ENCODE results near the gene MAPK12.
A peak's percentile ranks its signal among the peaks of the same experiment; 100 is the strongest.

Gene MAPK12

GRCh38 chr22:50232481-50233151 is 28.9 kb downstream of the MAPK12 start:
- no peak for DNase-seq (ENCODE audit: low read depth)

DNA sequence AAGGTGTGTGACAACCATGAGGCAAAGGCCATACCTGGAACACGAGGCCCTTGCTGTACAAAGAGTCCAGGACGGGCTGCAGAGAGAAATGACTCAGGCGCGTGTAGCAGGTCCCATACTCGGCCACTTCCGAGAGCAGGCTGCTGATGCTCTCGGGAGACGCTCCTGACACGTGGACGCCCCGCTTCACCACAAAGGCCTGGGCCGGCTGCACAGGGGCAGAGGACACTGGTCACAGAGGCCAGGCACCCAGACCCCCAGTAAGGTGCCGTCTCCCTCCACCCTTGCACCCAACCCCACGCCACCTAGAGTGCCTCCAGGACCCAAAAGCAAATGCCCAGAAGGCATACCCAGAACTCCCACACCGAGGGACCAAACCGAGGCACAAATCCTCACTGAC is 32.1 kb downstream of the MAPK12 start:
- no peak for DNase-seq (ENCODE audit: low read depth)

- DNase-seq (ENCODE audit: low read depth): no peak
Observed at GRCh38 chr22:50228366-50228765, 33.1 kb downstream of the MAPK12 start.

- DNase-seq (ENCODE audit: low read depth): no peak
Observed at GRCh38 chr22:50227579-50228215, 33.8 kb downstream of the MAPK12 start.

DNA sequence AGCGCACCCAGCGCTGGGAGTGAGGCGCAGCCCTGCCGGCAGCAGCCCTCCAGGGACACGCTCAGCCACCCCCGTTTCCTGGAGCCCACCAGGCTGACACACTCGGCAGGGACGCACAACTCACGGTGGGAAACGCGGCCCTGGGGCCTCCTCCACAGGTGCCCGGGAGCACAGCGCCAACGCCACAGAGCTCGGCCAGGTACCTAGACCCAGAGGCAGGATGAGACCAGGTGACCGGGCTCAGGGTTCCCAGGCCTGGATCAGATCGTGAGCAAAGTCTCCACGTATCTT is 34.7 kb downstream of the MAPK12 start:
- DNase-seq (ENCODE audit: low read depth): no peak

- no peak for DNase-seq (ENCODE audit: low read depth)
Observed at GRCh38 chr22:50226063-50226874, 35.2 kb downstream of the MAPK12 start.

DNA sequence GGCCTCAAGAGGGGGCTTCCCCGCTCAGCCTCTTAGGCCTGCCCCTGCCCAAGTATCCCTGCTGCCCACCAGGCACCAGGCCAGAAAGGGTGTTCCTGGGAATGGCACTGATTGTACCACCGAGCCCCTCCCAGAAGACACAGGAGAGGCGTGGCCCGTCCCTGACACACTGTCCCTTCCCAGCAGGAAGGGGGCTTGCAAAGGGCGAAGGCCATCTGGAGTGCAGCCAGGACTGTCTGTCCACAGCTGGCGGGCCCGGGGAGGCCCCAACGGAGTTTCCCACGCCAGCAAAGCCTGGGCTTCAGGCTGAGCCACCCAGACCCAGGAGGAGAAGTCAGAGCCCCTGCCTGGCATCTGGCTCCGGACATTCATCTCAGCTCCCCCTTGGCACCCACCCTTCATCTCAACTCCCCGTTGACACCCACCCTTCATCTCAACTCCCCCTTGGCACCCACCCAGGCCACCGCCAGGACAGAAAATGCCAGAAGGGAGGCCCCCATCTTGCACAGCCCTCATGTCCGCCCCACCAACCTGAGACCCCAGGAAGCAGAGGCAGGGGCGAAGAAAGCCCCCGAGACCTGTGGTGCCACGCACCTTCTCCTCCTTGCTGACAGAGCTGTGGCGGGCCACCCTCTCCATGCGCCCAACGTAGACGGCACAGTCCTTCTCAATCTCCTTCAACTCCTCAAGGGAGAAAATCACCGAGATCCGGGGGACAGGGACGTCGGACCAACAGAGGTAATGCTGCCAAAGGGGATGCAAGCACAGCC is 36.1 kb downstream of the MAPK12 start:
- no peak for DNase-seq (ENCODE audit: low read depth)

- no peak for DNase-seq (ENCODE audit: low read depth)
Observed at GRCh38 chr22:50224071-50224470, 37.4 kb downstream of the MAPK12 start.

- no peak for DNase-seq (ENCODE audit: low read depth)
Observed at GRCh38 chr22:50222508-50222907, 39.0 kb downstream of the MAPK12 start.

DNA sequence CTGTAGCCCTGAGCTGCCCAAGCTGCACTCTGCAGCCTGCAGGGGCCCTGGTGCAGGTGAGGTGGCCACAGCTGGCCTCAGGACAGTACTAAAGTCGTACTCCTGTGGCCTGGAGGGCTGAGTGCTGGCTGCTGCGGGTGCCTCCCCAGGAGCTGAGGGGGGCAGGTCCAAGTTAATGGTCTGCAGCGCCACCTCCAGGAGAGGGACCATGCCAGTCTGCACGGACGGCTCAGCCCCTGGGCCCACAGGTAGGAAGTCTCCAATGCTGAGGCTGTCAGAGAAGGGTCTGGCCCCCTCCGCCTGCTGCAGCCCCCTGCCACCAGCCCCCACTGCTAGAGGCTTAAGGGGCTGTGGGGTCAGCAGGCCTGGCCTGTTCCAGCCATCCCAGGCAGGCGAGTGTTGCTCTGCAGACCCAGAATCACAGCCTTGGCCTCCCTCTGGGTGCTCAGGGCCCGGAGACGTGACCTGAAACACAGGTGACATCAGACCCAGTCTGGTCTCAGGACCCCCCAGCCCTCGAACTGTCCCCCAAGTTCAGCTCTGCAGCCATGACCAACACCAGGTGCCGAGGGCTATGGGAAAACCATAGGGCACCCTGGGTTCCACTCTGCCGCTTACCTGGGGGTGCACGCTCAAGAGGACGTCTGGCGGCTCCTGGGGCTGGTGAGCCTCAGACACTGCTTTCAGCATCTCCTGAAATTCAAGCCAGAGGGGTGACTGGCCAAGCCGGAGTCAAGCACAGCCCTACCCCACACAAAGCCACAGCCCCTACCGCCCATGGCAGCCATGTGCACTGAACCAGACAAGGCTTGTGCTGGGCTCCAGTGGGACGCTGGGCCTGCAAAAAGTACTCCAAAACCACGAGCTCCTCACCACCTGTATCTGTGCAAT is 39.8 kb downstream of the MAPK12 start:
- no peak for DNase-seq (ENCODE audit: low read depth)

- DNase-seq (ENCODE audit: low read depth): no peak
Observed at GRCh38 chr22:50220603-50221409, 40.7 kb downstream of the MAPK12 start.

DNA sequence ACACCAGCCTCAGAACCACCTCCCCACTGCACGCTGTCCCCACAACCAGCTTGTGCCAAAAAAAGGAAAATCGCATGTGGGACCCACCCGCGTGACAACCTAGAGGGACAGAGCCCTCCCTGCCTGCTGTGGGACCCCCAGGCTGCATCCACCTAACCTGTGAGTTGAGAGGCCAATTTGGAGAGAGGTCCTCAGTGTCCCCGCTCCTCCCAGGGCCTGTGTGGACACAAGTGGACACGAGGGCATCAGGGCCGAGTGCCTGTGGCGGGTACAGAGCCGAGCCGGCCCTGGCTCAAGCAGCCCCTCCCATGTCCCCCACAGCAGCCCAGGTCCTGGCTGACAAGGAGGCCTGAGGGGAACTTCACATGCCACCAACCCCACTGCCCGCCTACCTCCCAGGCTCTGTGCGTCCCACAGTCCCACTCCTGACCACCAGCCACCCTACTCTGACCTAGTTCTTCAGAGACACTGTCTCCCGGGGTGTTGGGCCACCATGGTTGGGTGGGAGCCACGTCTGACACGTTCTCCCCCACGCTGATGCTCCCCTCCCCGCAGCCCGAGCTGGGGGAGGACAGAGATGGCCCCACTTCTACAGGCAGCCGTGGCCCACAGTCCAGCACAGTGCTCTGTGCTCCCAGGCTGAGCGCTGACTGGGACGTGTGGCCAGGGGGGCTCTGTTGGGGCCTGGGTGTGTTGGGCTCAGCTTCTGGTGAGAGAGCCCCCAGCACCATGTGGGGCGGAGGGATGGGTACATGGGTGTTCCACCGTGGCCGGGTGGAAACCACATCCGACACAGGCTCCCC is 41.5 kb downstream of the MAPK12 start:
- no peak for DNase-seq (ENCODE audit: low read depth)

DNA sequence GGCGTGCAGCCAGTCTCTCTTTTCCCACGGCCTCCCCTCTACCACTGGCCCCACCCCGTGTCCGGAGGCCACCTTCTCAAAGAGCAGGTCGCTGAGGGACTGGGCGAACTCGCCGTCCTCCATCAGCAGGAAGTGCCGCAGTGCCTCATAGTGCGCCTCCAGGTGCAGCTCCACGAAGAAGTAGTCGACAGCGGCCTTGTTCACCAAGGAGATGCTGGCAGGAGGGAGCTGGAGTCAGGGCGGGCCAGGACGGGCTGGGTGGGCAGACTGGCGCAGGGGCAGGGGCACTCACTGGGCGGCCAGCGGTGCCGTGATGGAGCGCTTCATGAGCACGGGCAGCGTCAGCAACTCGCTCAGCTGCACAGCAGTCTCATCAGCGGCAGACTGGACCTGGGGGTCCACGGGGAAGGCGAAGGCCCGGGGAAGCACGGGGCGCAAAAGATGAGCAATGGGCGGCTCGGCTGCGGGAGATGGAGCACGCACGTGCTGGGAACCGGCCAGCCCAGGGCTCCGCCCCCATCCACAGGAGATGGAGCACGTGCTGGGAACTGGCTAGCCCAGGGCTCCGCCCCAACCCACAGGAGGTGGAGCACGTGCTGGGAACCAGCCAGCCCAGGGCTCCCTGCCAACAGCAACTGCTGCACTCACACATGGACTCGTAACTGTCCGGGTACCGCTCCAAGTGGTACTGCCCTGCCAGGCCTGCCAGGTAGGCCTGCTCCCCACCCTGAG is 42.3 kb downstream of the MAPK12 start:
- peak; percentile 80 for DNase-seq (ENCODE audit: low read depth)

DNA sequence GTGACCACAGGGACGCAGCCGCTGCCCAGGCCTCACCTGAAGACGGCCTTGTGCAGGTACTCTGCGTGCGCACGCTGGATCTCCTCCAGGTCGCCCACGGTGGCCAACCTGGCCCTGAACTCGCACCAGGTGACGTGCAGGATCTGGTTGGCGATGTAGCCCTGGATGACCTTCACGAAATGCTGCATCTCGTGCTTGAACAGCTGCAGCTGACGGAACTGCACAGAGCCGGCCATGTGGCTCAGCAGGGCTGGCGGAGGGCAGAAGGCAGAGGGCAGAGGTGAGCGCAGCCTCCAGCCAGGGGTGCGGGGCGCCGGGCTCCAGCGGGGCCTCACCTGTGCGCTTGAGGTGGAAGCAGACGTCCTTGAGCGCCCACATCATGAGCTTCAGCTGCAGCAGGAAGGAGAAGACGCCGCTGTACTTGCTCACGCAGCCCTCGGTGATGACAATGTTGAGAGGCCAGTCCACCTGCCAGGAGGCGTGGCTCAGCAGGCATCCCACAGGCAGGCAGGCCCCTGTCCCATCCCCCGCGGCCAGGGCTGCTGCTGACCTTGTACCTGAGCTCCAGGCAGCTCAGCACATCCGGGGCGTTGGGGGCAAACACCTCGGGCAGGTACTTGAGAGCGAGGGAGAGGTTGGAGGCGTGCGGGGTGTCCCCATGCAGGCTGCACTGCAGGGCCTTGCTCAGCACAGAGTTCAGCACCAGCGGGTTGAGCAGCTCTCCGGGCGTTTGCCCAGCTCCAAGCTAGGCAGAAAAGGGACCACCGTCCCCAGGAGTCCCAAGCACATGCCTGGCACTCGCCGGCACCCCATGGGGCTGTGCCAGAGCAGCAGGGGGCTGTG is 43.1 kb downstream of the MAPK12 start:
- DNase-seq (ENCODE audit: low read depth): no peak

DNA sequence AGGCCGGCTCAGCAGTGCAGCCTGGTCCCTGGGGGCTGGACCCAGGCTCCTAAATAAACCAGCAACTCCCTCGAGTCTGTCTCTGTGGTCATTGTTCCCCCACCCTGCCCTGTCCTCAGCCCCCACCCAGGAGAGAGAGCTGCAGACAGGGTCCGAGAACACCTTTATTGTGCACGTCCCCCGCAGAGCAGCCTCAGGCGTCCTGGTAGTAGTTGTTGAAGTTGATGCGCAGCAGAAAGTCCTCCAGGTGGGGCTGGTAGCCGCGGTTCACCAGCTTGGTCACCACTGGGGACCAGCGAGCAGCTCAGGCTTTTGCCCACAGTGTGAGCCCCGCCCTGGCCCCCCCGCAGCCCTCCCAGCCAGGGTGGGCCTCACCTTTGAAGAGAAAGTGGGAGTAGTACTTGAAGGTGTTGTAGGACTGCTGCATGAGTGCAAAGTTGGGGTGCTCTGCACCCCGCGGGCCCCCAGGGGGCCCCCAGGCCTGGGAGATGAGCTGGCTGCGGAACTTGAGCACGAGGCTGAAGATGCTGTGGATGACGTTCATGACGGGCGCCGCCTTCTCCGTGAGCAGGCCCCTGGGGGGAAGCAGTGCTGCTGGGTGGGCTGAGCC is 43.8 kb downstream of the MAPK12 start:
- no peak for DNase-seq (ENCODE audit: low read depth)

GRCh38 chr22:50216684-50217520 is 44.6 kb downstream of the MAPK12 start:
- DNase-seq (ENCODE audit: low read depth): no peak
